Putamen (tissue), 1 donor: ENCODE results near the gene ESPL1.
"Not testable (repeated sequence)": the region's sequence is repeated elsewhere in the genome, so short reads cannot be mapped to it uniquely, and the experiment has no call there.

Source experiments
- DNase-seq: peaks from one replicate; pipeline ENCODE4 v3.0.0-alpha.2; 2016; ENCODE audit warnings: low spot score

The ESPL1 gene

DNA sequence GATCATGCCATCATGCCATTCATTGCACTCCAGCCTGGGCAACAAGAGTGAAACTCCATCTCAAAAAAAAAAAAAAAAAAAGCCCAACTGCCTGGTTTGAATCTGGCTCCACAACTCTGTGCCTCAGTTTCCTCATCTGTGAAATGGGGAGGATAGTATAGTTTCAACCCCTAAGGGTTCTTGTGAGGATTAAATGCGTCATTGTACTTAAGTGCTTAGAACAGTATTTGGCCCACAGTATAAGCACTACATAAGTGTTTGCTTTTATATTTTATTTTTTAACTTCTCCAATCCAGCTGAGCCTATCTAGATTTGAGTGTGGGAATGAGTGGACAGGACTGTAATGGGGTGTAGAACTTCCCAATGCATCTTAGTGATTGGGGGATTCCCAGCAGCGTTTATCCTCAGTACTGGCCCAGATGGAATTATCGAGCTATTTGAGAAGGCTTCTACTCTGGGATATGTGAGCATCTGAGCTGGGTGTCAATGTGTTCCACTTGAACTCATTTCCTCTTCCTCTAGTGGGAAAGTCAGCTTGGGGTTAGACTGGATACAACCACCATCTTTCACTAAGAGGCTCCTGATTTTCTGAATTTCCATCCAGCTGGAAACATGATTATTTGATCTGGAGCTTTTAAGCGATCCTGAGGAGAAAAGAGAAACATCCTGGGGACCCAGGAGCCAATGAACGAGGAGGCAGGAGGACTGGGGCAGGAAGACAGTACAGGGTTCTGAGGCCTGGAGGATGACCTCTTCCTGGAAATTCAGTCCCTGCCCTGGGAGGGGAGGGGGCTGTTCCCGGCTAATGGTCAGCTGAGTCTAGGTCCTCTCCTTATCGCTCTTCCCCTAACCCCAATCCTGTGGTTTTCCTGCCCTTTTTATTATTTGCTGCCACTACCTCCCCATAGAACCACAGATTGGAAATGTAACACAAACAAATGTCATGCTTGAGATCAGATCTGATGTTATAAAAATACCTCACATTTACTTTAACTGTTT lies 9.3 kb upstream of the ESPL1 start:
- DNase-seq: no peak

DNA sequence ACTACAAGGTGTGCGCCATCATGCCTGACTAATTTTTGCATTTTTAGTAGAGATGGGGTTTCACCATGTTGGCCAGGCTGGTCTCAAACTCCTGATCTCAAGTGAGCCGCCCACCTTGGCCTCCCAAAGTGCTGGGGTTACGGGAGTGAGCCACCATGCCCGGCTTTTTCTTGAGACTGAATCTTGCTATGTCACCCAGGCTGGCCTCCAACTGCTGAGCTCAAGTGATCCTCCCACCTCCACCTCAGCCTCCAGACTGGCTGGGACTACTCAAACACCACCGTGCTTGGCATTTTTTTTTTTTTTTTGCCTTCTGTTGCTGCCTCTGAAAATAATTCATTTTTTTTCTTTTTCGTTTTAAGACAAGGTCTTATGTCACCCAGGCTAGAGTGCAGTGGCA lies 8.2 kb upstream of the ESPL1 start:
- no peak for DNase-seq

DNA sequence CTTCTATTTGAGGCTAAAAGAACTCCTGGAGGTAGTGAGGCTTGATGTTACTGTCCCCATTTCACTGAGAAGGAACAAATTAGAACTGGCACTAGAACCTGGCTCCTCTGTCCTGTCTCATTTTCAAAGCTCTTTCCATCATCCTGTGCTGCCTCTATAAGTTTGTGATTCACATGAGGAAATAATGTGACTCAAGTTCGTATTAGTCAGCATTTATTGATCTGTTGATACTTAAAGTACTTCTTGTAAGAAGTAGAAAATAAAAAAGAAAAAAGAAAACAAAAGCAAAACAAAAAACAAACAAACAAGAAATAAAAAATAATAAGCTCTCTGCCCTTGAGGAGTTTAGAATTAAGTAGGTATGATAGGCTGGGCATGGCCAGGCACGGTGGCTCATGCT lies 2.3 kb upstream of the ESPL1 start:
- DNase-seq: no peak

GRCh38 chr12:53267306-53267998 lies 647 bp upstream of the ESPL1 start:
- DNase-seq: no peak

GRCh38 chr12:53268630-53269562 lies 797 bp downstream of the ESPL1 start:
- DNase-seq: no peak

GRCh38 chr12:53274445-53274844 lies 6.3 kb downstream of the ESPL1 start:
- no peak for DNase-seq

DNA sequence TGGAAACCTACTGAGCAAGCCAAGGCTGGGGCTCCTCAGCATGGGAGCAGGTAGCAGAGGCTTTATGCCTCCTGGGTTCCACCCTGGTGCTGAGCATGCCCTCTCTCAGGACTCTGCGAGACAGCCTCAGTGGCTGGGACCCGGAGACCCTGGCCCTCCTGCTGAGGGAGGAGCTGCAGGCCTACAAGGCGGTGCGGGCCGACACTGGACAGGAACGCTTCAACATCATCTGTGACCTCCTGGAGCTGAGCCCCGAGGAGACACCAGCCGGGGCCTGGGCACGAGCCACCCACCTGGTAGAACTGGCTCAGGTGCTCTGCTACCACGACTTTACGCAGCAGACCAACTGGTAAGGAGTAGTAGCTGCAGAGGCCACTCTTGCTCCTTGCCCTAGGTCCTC lies 8.4 kb downstream of the ESPL1 start:
- no peak for DNase-seq

- no peak for DNase-seq
Observed at GRCh38 chr12:53277981-53278380, 9.9 kb downstream of the ESPL1 start.

GRCh38 chr12:53279283-53279869 lies 11.3 kb downstream of the ESPL1 start:
- DNase-seq: no peak

GRCh38 chr12:53279888-53280498 lies 11.9 kb downstream of the ESPL1 start:
- no peak for DNase-seq

DNA sequence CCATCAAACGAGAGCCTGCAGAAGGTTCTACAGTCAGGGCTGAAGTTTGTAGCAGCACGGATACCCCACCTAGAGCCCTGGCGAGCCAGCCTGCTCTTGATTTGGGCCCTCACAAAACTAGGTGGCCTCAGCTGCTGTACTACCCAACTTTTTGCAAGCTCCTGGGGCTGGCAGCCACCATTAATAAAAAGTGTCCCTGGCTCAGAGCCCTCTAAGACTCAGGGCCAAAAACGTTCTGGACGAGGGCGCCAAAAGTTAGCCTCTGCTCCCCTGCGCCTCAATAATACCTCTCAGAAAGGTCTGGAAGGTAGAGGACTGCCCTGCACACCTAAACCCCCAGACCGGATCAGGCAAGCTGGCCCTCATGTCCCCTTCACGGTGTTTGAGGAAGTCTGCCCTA lies 18.3 kb downstream of the ESPL1 start:
- no peak for DNase-seq

GRCh38 chr12:53287741-53288216 lies 19.7 kb downstream of the ESPL1 start:
- DNase-seq: no peak

- DNase-seq: no peak
Observed at GRCh38 chr12:53288322-53288721, 20.2 kb downstream of the ESPL1 start.

- DNase-seq: no peak
Observed at GRCh38 chr12:53289891-53290290, 21.8 kb downstream of the ESPL1 start.

DNA sequence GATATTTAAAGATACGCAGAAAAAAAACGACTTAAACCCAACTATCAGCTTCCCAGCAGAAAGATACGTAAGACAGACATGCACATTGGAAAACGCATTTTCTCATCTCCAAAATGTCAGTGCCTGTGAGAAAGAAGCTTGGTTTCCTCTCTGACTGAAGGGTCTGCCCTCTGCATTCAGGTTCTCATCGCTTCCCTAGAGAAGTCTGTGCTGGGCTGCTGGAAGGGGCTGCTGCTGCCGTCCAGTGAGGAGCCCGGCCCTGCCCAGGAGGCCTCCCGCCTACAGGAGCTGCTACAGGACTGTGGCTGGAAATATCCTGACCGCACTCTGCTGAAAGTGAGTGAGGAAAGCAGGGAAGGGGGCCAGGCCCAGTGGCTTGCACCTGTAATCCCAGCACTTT lies 22.6 kb downstream of the ESPL1 start:
- DNase-seq: no peak

- no peak for DNase-seq
Observed at GRCh38 chr12:53292426-53292825, 24.3 kb downstream of the ESPL1 start.

DNA sequence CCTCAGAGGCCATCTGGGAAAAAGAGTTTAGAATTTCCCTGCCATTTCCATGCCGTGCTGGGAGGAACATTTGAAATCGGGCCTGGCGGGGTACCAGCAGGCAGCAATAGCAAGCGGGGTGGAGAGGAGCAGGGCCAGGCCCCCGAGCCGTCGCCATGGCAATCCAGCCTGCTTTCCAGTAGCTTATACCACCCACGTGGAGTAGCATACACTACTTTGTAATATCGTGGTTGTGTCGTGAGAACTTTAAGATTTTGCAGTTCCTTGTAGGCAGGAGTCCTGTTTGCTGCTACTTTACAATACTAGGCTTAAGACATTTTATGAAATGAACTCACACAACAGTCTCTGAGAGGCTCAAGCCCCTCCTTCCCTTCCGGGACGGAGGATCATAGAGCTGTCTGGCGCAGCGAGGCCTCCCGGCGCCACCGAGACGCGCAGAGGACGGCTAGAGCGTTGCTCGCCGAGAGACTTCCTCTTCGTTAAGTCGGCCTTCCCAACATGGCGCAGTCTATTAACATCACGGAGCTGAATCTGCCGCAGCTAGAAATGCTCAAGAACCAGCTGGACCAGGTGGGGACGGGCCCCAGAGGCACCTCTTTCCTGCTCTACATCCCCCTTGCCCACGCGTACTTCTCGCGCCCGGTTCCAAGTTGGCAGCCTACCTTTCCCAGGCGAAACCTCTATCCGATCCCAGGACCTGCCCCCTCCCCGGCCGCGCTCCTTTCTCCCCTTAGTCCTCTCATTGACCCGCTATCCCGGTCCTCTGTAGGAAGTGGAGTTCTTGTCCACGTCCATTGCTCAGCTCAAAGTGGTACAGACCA lies 27.2 kb downstream of the ESPL1 start, which contains the start of gene PFDN5:
TSS of gene PFDN5 (plus strand) at position 473 of the 821 bp plus-strand sequence. CDS start at position 499, 26 bp downstream.
- DNase-seq: peak; percentile 90

- DNase-seq: no peak
Observed at GRCh38 chr12:53295891-53296219, 27.8 kb downstream of the ESPL1 start.

DNA sequence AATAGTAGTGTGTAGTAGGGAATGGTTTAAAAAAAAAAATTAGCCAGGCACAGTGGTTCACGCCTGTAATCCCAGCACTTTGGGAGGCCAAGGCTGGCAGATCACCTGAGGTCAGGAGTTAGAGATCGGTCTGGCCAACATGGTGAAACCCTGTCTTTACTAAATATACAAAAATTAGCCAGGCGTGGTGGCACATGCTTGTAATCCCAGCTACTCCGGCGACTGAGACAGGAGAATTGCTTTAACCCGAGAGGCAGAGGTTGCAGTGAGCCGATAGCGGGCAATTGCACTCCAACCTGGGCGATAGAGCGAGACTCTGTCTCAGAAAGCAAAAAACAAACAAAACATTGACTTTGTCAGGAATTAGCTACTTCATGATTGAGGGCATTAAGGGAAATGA lies 29.0 kb downstream of the ESPL1 start:
- DNase-seq: not testable (repeated sequence)

DNA sequence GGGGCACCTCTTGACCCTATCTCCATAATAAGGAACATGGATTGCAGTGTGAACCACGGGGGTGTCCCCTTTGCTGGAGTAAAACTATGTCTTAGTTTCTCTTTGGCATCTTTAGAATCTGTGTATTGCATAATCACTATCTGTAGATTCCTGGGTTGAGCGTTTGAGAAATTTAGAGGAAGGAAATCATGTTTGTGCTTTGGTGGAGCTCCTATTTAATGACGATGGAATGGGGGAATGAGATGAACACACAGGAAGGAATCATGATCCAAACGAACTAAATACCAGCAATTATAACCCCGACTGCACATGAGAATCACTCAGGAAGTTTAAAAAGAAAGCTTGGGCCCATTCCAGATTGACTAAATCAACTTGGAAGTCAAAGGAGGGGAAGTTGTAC lies 30.1 kb downstream of the ESPL1 start:
- no peak for DNase-seq
